IPS DF 6.9 (cell line): ENCODE results near the gene PHETA2.
A peak's percentile ranks its signal among the peaks of the same experiment; 100 is the strongest.

Experiments used
- DNase-seq: peaks from one replicate; pipeline ENCODE4 v3.0.0-alpha.2; 2013; ENCODE audit warnings: low read depth, low spot score
- H3K27ac ChIP-seq: one replicate; pipeline ENCODE4 v1.5.1; 2013; ENCODE audit warnings: low read length, control low read depth
- H3K27me3 ChIP-seq: 2 replicates; pipeline ENCODE4 v1.6.1; 2013; ENCODE audit warnings: mild to moderate bottlenecking, low read length; ENCODE audit not compliant: control insufficient read depth, insufficient read depth
- H3K36me3 ChIP-seq: 2 replicates; pipeline ENCODE4 v1.6.1; 2013; ENCODE audit warnings: low read length; ENCODE audit not compliant: control insufficient read depth, insufficient read depth
- H3K4me1 ChIP-seq: 2 replicates; pipeline ENCODE4 v1.6.1; 2013; ENCODE audit warnings: low read length; ENCODE audit not compliant: control insufficient read depth, insufficient read depth
- H3K4me3 ChIP-seq: 2 replicates; pipeline ENCODE4 v1.5.1; 2013; ENCODE audit warnings: mild to moderate bottlenecking, low read length
- H3K9me3 ChIP-seq: 2 replicates; pipeline ENCODE4 v1.6.1; 2013; ENCODE audit warnings: low read length, inconsistent platforms; ENCODE audit not compliant: control insufficient read depth, insufficient read depth
- WGBS: extraction: QIAGEN DNeasy Blood & Tissue Kit; methylation state at CpG from one replicate; pipeline ENCODE4 v1.1.7; 2013; ENCODE audit warnings: mixed read lengths, missing lambda C conversion rate; ENCODE audit not compliant: insufficient read length, insufficient coverage; 5-methylcytosine and 5-hydroxymethylcytosine counted together

Gene PHETA2

DNA sequence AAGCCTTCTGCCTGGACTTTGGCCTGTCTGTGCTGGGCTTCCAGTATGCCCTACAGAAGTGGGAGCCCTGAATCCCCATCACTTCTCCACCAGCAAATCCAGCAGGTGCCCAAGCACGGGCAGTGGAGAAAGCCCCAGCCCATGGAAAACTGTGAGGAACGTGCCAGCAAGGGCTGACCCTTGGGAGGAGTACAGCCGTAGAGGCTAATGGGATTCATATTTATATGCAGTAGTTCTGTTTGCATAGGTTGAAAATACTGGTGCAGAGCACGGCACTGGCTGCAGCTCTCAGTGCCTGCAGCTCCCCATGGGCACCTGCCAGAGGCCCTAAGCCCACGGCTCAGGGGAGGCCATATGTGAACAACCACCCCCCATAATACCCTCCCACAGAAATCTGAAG lies 13.6 kb upstream of the PHETA2 start:
- H3K36me3 ChIP-seq: peaks cover 14% of the 10 kb centered on the region
- no CpG with 5 or more reads among the region's 5 CpGs for WGBS
- no peaks in the 10 kb centered on the region for H3K9me3 ChIP-seq
- no peak overlapping the region for H3K4me3 ChIP-seq
- H3K4me1 ChIP-seq: peaks cover 6% of the 10 kb centered on the region
- no peak for DNase-seq
- no peaks in the 10 kb centered on the region for H3K27me3 ChIP-seq
- no peak overlapping the region for H3K27ac ChIP-seq

DNA sequence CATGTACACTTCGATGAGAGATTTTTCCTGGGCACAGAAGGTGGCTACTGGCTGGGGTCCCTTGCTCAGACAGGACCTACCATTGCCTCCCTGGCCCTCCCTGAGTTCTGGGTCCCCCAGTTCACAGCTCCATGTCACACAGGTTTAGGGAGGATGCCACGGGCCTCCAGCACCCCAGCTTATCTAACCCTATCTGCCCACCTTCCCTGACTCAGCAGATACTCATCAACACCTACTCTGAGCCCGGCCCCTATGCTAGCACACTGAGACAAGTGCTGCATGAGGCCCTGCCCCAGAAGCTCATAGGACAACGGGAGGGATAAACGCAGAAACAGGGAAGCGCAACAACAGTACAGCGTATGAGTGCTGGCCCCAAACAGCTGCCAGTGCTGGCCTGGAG lies 13.0 kb upstream of the PHETA2 start:
- H3K27me3 ChIP-seq: no peaks in the 10 kb centered on the region
- no peak overlapping the region for H3K4me3 ChIP-seq
- no CpG with 5 or more reads among the region's 7 CpGs for WGBS
- H3K36me3 ChIP-seq: peaks cover 17% of the 10 kb centered on the region
- H3K27ac ChIP-seq: no peak overlapping the region
- no peaks in the 10 kb centered on the region for H3K9me3 ChIP-seq
- DNase-seq: no peak
- H3K4me1 ChIP-seq: peaks cover 10% of the 10 kb centered on the region

DNA sequence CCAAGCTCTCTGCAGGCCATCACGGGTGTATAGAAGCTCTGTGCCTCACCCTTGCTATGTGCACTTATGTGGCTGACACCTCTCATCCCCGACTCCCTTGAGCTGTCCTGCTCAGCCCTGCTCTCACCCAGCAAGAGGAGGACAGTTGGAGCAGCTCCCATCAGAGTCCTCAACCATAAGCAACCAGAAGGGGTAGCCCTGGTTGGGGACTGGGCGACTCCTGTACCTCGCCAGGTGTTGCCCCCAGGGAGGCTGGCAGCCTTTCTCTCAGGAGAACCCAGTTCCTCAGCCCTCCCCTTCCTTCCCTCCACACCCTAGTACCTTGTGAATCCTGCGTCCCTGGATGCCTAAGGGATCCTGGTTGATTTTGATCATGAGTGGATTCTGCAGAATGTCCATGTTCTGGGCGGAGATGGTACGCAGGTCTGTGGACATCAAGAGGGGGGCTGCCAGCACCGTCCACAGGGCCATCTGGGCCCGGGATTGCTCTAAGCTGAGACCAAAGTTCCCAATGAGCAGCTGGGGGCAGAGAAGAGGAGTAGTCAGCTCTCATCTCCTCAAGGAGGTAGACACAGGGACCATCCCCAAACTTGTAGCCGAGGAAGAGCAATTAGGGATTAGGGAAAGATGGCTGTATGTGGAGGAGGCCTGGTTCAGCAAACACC lies 11.4 kb upstream of the PHETA2 start:
- no CpG with 5 or more reads among the region's 10 CpGs for WGBS
- Histone ChIP-seq H3K36me3 (peaks cover 17% of the 10 kb centered on the region), H3K27ac (no peak overlapping the region), H3K4me3 (no peak overlapping the region), H3K9me3 (no peaks in the 10 kb centered on the region), H3K4me1 (peaks cover 10% of the 10 kb centered on the region), H3K27me3 (no peaks in the 10 kb centered on the region)
- DNase-seq: no peak

GRCh38 chr22:42064629-42065028 lies 9.4 kb upstream of the PHETA2 start:
- H3K36me3 ChIP-seq: peaks cover 16% of the 10 kb centered on the region
- DNase-seq: no peak
- H3K4me3 ChIP-seq: no peak overlapping the region
- H3K4me1 ChIP-seq: peaks cover 10% of the 10 kb centered on the region
- no peaks in the 10 kb centered on the region for H3K27me3 ChIP-seq
- WGBS: no CpG with 5 or more reads among the region's 1 CpG
- H3K27ac ChIP-seq: no peak overlapping the region
- no peaks in the 10 kb centered on the region for H3K9me3 ChIP-seq

DNA sequence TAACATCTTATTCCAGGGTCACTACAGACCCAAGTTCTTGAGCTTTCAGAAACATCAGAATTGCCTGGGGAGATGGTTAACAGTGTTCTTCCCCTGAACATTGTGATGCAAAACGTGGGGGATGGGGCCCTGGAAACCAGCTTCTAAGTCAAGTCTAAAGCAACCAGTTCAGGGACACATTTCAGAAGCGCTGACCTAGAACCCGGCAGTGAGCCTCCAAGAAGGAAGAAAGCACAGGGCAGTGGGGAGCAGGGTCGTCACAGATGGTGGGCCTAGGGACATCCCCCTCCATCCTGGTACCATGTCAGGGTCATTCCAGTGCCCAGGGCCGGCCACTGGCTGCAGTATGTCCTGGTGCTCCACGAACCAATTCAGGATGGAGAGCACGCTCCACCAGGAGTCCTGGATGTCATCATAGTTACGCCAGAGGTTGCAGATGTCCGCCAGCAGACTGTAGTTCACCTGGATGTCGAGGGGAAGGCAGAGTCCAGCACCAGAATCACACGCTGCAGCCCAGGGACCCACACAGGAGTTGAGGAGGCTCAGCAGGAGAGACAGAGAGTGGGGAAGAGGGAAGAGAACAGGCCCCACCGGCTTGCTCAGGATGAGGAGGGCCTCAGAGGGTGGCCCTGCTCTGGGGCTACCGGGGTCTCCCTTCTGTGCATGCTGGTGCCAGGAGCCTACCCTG lies 8.5 kb upstream of the PHETA2 start:
- no peak overlapping the region for H3K4me3 ChIP-seq
- no peaks in the 10 kb centered on the region for H3K9me3 ChIP-seq
- no CpG with 5 or more reads among the region's 13 CpGs for WGBS
- no peaks in the 10 kb centered on the region for H3K27me3 ChIP-seq
- H3K36me3 ChIP-seq: peaks cover 8% of the 10 kb centered on the region; the same call in 1 of the 2 replicates
- DNase-seq: no peak
- no peak overlapping the region for H3K27ac ChIP-seq
- H3K4me1 ChIP-seq: peaks cover 14% of the 10 kb centered on the region

DNA sequence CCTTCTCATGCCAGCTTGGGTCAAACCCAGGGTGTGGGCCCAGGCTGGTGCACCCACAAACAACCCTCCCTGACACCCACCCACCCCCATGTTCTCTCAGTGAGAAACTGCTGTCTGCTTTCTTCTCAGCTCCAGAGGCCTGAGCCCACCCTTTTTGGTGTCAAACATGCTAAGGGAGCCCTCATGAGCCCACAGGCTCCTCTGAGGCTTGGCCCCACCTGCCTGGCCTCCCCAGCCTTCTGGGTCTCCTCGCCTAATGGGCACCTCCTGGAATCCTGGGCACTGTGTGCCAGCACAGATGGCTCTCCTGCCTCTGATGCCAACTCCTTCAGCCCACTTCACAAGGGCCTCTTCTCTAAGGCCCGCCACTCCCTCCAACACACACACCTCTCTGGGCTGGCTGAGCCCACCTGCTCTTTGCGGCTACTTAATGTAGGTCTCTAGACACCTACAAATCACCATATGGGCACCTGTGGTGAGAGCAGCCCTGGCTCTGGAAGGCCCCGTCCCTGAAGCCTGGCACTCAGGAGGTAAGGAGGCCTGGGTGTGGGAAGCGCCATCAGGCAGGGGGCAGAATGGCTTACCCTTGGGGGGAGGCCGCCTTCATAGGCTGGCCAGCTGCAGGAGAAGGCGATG lies 7.8 kb upstream of the PHETA2 start:
- Histone ChIP-seq H3K27ac (no peak overlapping the region), H3K4me3 (no peak overlapping the region), H3K9me3 (no peaks in the 10 kb centered on the region), H3K27me3 (no peaks in the 10 kb centered on the region), H3K36me3 (peaks cover 6% of the 10 kb centered on the region; the same call in 1 of the 2 replicates), H3K4me1 (peaks cover 14% of the 10 kb centered on the region)
- no CpG with 5 or more reads among the region's 7 CpGs for WGBS
- no peak for DNase-seq

GRCh38 chr22:42066937-42067336 lies 7.1 kb upstream of the PHETA2 start:
- peaks cover 14% of the 10 kb centered on the region for H3K4me1 ChIP-seq
- DNase-seq: no peak
- peaks cover 5% of the 10 kb centered on the region; the same call in 1 of the 2 replicates for H3K36me3 ChIP-seq
- no peaks in the 10 kb centered on the region for H3K9me3 ChIP-seq
- H3K27ac ChIP-seq: no peak overlapping the region
- no peaks in the 10 kb centered on the region for H3K27me3 ChIP-seq
- H3K4me3 ChIP-seq: no peak overlapping the region
- no CpG with 5 or more reads among the region's 10 CpGs for WGBS

DNA sequence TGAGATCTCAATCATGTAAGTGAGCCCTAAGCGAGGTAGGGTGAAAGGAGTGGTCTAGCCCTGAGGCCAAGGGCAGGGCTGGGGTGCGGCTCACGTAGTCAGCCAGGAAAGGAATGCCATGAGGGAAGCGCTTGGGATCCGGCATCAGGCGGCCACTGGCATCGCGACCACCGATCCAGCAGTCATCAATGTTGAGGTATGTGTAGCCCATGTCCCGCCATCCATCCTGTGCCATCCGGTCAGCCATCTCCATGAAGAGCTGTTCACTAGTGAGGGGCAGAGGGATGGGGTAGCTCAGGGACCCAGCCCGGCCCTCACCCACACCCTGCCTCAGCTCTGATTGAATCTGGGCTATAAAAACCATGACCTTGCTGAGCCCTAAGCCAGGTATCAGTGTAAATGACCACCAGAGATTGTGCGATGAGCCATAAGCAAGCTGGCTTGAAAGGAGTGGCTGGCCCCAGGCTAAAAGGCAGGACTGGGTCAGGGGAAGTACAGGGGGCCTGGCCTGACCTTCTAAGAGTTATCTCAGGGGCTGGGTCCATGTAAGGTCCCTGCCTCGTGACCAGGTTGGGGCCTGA lies 6.3 kb upstream of the PHETA2 start:
- WGBS: no CpG with 5 or more reads among the region's 14 CpGs
- Histone ChIP-seq H3K27ac (no peak overlapping the region), H3K9me3 (no peaks in the 10 kb centered on the region), H3K4me1 (peaks cover 14% of the 10 kb centered on the region), H3K4me3 (no peak overlapping the region), H3K27me3 (no peaks in the 10 kb centered on the region), H3K36me3 (peaks cover 5% of the 10 kb centered on the region; the same call in 1 of the 2 replicates)
- DNase-seq: no peak

DNA sequence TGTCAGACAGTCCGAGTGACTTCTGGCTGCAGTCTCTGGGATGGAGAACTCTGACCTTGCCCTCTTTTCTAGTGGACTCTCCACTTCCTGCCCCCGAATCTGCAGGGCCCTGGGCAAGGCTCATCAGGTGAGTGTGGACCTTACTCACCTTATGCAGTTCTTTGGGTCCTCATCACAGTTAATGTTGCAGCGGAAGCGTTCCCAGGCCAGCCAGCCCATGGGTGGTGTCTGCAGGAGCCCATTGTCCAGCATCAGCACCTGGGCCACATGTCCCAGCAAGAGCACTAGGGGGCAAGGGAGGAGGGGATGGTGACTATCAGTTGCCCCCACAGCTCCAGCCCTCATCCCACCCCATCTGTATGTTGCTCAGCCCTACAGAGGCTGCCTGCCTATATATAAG lies 5.8 kb upstream of the PHETA2 start:
- no CpG with 5 or more reads among the region's 4 CpGs for WGBS
- Histone ChIP-seq H3K9me3 (no peaks in the 10 kb centered on the region), H3K27me3 (no peaks in the 10 kb centered on the region), H3K36me3 (peaks cover 5% of the 10 kb centered on the region; the same call in 1 of the 2 replicates), H3K4me1 (peaks cover 14% of the 10 kb centered on the region), H3K27ac (no peak overlapping the region), H3K4me3 (no peak overlapping the region)
- DNase-seq: no peak

GRCh38 chr22:42069801-42070516 lies 4.1 kb upstream of the PHETA2 start:
- H3K4me3 ChIP-seq: peak overlapping the region; percentile 56; the same call in 1 of the 2 replicates
- H3K9me3 ChIP-seq: no peaks in the 10 kb centered on the region
- peaks cover 3% of the 10 kb centered on the region; the same call in 1 of the 2 replicates for H3K36me3 ChIP-seq
- H3K27ac ChIP-seq: no peak overlapping the region
- H3K27me3 ChIP-seq: no peaks in the 10 kb centered on the region
- DNase-seq: no peak
- no CpG with 5 or more reads among the region's 19 CpGs for WGBS
- peaks cover 12% of the 10 kb centered on the region for H3K4me1 ChIP-seq
